ENCODE data around the gene CLDN1.

DNA sequence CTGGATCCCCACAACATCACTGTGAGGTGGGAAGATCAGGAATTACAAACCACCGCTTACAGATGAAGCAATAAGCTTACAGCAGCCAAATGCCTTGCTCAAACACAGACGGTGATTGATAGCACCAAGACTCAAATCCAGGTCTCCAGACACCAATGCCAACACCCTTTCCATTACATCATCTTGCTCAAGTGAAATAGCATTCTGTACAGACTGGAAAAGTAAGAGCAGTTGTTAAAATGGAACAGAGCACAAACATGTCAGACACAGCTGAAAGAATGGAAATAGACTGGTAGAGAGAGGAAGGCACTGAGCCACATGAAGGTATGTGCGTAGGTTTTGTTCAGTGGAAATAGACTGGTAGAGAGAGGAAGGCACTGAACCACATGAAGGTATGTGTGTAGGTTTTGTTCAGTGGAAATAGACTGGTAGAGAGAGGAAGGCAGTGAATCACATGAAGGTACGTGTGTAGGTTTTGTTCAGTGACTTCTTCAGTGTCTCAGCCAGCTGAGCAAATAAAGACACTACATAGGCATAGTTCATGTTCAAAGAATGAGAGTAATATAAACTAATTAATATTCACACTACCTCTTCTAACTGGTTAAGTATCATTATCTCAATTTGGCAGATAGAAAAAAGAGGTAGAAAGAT is 15.6 kb downstream of the CLDN1 start:
- no peak for TF ChIP-seq POLR2A (IDR thresholded peaks at IDR 0.05)
- TF ChIP-seq, protein P1, sequence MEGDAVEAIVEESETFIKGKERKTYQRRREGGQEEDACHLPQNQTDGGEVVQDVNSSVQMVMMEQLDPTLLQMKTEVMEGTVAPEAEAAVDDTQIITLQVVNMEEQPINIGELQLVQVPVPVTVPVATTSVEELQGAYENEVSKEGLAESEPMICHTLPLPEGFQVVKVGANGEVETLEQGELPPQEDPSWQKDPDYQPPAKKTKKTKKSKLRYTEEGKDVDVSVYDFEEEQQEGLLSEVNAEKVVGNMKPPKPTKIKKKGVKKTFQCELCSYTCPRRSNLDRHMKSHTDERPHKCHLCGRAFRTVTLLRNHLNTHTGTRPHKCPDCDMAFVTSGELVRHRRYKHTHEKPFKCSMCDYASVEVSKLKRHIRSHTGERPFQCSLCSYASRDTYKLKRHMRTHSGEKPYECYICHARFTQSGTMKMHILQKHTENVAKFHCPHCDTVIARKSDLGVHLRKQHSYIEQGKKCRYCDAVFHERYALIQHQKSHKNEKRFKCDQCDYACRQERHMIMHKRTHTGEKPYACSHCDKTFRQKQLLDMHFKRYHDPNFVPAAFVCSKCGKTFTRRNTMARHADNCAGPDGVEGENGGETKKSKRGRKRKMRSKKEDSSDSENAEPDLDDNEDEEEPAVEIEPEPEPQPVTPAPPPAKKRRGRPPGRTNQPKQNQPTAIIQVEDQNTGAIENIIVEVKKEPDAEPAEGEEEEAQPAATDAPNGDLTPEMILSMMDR (IDR thresholded peaks at IDR 0.05): no peak
